DND-41 (cell line): ENCODE data around the gene CCND2.

Experiments
- EZH2 ChIP-seq: IDR thresholded peaks from 3 replicates; pipeline ENCODE4 v1.6.1; 2012; ENCODE audit warnings: borderline replicate concordance, low read depth, mild to moderate bottlenecking, moderate library complexity, low read length, inconsistent platforms; ENCODE audit not compliant: severe bottlenecking
- TF ChIP-seq, protein P1 (sequence below): IDR thresholded peaks from 2 replicates; pipeline ENCODE4 v1.5.1; 2012; ENCODE audit warnings: borderline replicate concordance, low read length, moderate library complexity, mild to moderate bottlenecking; ENCODE audit not compliant: poor library complexity, severe bottlenecking; ENCODE audit errors: extremely low read depth

DNA sequence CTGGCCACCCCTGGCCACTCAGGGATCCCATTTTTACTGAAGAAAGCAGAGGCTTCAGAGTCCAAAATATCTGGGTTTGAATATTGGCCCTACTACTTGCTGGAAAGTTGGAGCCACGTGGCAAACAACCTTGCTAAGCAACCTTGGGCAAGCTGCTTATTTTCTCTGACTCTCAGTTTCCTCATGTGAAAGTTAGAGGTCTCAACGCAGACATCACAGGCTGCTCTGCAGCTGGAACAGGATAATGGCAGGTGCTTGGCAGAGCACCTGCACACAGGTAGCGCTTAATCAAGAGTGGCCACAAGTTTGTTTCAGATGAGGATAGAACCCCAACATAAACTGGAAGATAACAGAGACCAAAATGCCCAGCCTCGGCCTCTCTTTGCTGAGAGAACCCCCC lies 28.1 kb upstream of the CCND2 start:
- TF ChIP-seq, protein P1, sequence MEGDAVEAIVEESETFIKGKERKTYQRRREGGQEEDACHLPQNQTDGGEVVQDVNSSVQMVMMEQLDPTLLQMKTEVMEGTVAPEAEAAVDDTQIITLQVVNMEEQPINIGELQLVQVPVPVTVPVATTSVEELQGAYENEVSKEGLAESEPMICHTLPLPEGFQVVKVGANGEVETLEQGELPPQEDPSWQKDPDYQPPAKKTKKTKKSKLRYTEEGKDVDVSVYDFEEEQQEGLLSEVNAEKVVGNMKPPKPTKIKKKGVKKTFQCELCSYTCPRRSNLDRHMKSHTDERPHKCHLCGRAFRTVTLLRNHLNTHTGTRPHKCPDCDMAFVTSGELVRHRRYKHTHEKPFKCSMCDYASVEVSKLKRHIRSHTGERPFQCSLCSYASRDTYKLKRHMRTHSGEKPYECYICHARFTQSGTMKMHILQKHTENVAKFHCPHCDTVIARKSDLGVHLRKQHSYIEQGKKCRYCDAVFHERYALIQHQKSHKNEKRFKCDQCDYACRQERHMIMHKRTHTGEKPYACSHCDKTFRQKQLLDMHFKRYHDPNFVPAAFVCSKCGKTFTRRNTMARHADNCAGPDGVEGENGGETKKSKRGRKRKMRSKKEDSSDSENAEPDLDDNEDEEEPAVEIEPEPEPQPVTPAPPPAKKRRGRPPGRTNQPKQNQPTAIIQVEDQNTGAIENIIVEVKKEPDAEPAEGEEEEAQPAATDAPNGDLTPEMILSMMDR = no peak
- no peak for TF ChIP-seq EZH2
